PFSK-1 (cell line): ENCODE data around the gene MMP20.

Source experiments
- FOXP2 ChIP-seq: optimal IDR thresholded peaks from 2 replicates; pipeline ENCODE3; 2011; ENCODE audit warnings: borderline replicate concordance, control low read depth, inconsistent platforms; ENCODE audit not compliant: insufficient read depth; ENCODE audit errors: extremely low read length, extremely low read depth
- POLR2AphosphoS5 ChIP-seq: IDR thresholded peaks from 2 replicates; pipeline ENCODE4 v1.6.1; 2012; ENCODE audit warnings: low read depth, mild to moderate bottlenecking, control low read depth, low read length, moderate library complexity
- REST ChIP-seq, 2 experiments: IDR thresholded peaks; 2 replicates each; pipeline versions ENCODE4 v1.6.1 to v1.8.0; 2011 to 2012; ENCODE audit warnings: low read depth in 2 of 2, low read length in 2 of 2, control low read depth in 1 of 2, inconsistent platforms in 1 of 2, mild to moderate bottlenecking in 1 of 2, moderate library complexity in 1 of 2; ENCODE audit not compliant: insufficient read depth in 1 of 2
- SIN3A ChIP-seq: IDR thresholded peaks from 2 replicates; pipeline ENCODE4 v1.6.1; 2012; ENCODE audit warnings: mild to moderate bottlenecking, low read length, moderate library complexity, borderline replicate concordance; ENCODE audit not compliant: insufficient read depth
- TAF1 ChIP-seq: IDR thresholded peaks from 2 replicates; pipeline ENCODE4 v1.6.1; 2012; ENCODE audit warnings: low read length, control low read depth, borderline replicate concordance; ENCODE audit not compliant: insufficient read depth

Gene MMP20

DNA sequence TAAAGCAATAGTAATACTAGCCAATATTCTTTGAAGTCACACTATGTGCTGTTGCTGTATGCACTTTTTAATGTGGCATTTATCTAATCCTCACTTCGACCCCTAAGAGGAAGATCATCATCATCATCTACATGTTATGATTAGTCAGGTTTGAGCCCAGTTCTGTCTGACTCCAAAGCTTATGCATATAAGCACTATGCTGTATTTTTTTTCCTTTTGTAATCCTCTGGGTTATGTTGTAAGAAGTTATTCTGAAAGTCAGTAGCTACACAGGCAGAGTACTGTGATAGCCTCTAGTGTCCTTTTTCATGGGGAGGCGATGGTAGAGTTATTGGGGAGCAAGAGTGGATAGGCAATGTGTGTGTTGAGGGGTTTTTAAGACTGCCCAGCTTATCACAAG is 11.1 kb downstream of the MMP20 start:
- TF ChIP-seq REST (IDR thresholded peaks at IDR 0.05; ENCODE audit: insufficient read depth in 1 of 2, low read depth in 2 of 2, low read length in 2 of 2), result no peak
- no peak for TF ChIP-seq POLR2AphosphoS5
- TF ChIP-seq SIN3A, result no peak
- no peak for TF ChIP-seq FOXP2
- TF ChIP-seq TAF1, result no peak

DNA sequence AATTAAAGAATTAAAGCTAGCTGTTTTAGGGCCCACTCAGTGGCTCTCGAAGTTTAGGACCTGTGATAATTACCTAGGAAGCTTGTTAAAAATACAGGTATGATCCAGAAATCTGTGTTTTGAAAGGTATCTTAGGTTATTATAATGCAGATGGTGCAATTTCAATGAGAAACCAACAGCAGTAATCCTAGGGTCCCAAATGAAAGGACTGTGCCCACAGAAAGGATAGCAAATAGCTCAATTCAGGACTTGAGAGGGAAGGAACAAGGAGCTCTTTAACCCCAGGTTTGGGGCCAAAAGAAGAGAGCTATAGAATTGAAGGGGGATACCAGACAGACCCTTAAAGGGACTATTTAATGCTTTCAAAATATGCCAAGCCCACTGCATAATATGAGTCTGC is 11.7 kb downstream of the MMP20 start:
- TF ChIP-seq TAF1, result no peak
- TF ChIP-seq FOXP2, result no peak
- no peak for TF ChIP-seq SIN3A
- no peak for TF ChIP-seq REST (IDR thresholded peaks at IDR 0.05; ENCODE audit: insufficient read depth in 1 of 2, low read depth in 2 of 2, low read length in 2 of 2)
- no peak for TF ChIP-seq POLR2AphosphoS5

DNA sequence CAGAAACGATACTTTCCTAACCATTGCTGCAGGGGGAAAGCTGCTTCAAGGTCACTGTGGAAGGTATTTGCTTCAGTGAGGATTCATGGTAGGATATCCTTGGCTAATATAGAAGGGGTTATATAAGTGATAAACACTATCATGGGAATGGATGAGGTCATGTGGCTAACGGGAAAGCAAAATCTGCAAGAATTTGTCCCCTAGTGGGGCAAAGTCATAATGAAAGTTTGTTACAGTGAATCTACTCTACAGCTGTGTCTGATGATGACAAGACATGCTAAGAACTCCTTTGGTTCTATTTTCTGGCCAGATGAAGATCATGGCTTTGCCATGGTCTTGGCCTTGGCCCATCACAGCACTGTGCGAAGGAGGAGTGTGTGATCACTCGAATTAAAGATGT is 13.8 kb downstream of the MMP20 start:
- TF ChIP-seq REST (IDR thresholded peaks at IDR 0.05; ENCODE audit: insufficient read depth in 1 of 2, low read depth in 2 of 2, low read length in 2 of 2) (no peak), POLR2AphosphoS5 (no peak), SIN3A (no peak), FOXP2 (no peak), TAF1 (no peak)

GRCh38 chr11:102610200-102610599 is 14.9 kb downstream of the MMP20 start:
- TF ChIP-seq POLR2AphosphoS5 (no peak), REST (IDR thresholded peaks at IDR 0.05; ENCODE audit: insufficient read depth in 1 of 2, low read depth in 2 of 2, low read length in 2 of 2) (no peak), TAF1 (no peak), FOXP2 (no peak), SIN3A (no peak)

GRCh38 chr11:102608699-102609098 is 16.4 kb downstream of the MMP20 start:
- no peak for TF ChIP-seq TAF1
- TF ChIP-seq SIN3A, result no peak
- TF ChIP-seq FOXP2, result no peak
- no peak for TF ChIP-seq POLR2AphosphoS5
- TF ChIP-seq REST (IDR thresholded peaks at IDR 0.05; ENCODE audit: insufficient read depth in 1 of 2, low read depth in 2 of 2, low read length in 2 of 2), result no peak
